H1 (cell line): ENCODE measurements around the gene PARS2. TPM values are rescaled to one million over a fixed set of nuclear protein-coding genes. Genes with fewer than 3 reads are reported as not detected.

Source experiments
- CHD1 ChIP-seq: IDR thresholded peaks from 2 replicates; pipeline ENCODE4 v1.6.1; 2012; ENCODE audit warnings: low read depth, low read length, improper control_type of control experiment
- HDAC6 ChIP-seq: IDR thresholded peaks from one replicate; pipeline ENCODE4 v1.7.1; 2012; ENCODE audit warnings: low read depth, mild to moderate bottlenecking, inconsistent platforms, low read length, moderate library complexity
- KDM1A ChIP-seq: fragments of 200-600, 300-600 bp; sonication (generic); IDR thresholded peaks from 2 replicates; pipeline ENCODE4 v1.7.1; 2016; ENCODE audit warnings: mild to moderate bottlenecking, low read length, borderline replicate concordance
- KDM4A ChIP-seq: IDR thresholded peaks from one replicate; pipeline ENCODE4 v1.7.1; 2012; ENCODE audit warnings: low read depth, mild to moderate bottlenecking, moderate library complexity, low read length, inconsistent platforms; ENCODE audit not compliant: severe bottlenecking
- KDM5A ChIP-seq: fragments of 200-600 bp; IDR thresholded peaks from 2 replicates; pipeline ENCODE4 v1.7.1; 2012; ENCODE audit warnings: mild to moderate bottlenecking, low read length, inconsistent platforms, mixed read lengths
- NANOG ChIP-seq: IDR thresholded peaks from 2 replicates; pipeline ENCODE4 v1.6.1; 2011; ENCODE audit warnings: low read length, low read depth, mild to moderate bottlenecking, inconsistent platforms; ENCODE audit not compliant: insufficient read depth, poor library complexity, severe bottlenecking
- PHF8 ChIP-seq: fragments of 200-600 bp; sonication (generic); conservative IDR thresholded peaks from 2 replicates; pipeline ENCODE4 v1.7.1; 2012; ENCODE audit warnings: low read depth, mild to moderate bottlenecking, inconsistent platforms, low read length, moderate library complexity
- POLR2AphosphoS5 ChIP-seq: IDR thresholded peaks from 2 replicates; pipeline ENCODE4 v1.6.1; 2011; ENCODE audit warnings: low read depth, low read length
- RXRA ChIP-seq: IDR thresholded peaks from 2 replicates; pipeline ENCODE4 v1.6.1; 2011; ENCODE audit warnings: low read depth, mild to moderate bottlenecking, low read length, moderate library complexity; ENCODE audit not compliant: insufficient read depth
- SP1 ChIP-seq: IDR thresholded peaks from 2 replicates; pipeline ENCODE4 v1.6.1; 2011; ENCODE audit warnings: low read depth, low read length
- polyA plus RNA-seq, 7 experiments: library from polyadenylated mRNA; depleted of rRNA in 3 of 7; stranded (reverse) in 5 of 7; unstranded in 2 of 7; fragments of >200 nt in 5 of 7; fragments of 200-250 nt in 2 of 7; gene quantifications; 1 replicate in 5 of 7; 2 replicates in 1 of 7; 4 replicates in 1 of 7; pipeline versions ENCODE4 v1.2.1 to v1.2.3, GENCODE V29; 2011 to 2013; ENCODE audit warnings: missing spikeins in 2 of 7, mixed read lengths in 2 of 7
- total RNA-seq: library from RNA; stranded (reverse); fragmentation: NEBNext Ultra II Directional; extraction: Animal tissue kit (Norgen Biotek cat#: 25700); gene quantifications from 2 replicates; pipeline ENCODE4 v1.2.1, GENCODE V29; 2021
- TF ChIP-seq, protein P1 (sequence below): IDR thresholded peaks from 2 replicates; pipeline ENCODE4 v1.6.1; 2011; ENCODE audit warnings: low read depth, mild to moderate bottlenecking, low read length; ENCODE audit not compliant: insufficient read depth

PARS2 gene
- total and polyA plus RNA-seq, 2 of the 8 experiments (the other 6 are each of a cell fraction or from before 2014, with no cell fraction given), result 8.9 to 10.0 TPM

DNA sequence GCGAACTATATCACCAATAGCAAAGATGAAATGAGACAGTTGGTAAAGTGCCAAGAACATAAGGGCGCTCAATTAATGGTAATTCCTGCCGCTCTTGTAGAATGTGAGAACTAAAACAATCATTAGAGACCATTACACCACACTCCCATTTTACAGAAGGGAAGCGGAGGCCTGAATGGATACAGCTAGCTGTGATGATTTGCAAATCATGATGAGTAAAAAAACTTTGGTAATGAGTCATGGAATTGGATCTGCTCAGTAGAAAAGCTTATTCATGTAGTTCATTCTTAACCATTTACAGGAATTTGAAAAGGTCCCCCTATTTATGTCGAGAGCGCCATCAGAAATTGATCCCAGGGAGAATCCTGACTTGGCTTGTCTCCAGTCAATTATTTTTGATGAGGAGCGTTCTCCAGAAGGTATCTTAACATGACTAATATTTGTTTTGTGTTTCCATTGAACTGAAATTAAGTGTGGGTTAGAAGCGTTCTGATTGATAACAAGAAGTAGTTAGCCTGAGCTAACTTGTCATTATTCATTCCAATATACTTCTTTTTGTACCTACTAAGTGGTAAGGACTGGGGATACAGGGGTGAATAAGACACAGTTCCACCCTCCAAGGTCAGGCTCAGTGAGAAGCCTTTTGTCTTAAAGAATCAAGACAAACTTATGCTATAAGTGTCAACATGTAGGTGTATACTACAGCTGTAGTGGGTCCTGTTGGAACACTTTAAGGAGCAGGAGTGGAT lies 47.9 kb downstream of the PARS2 start (continued):
- TF ChIP-seq, protein P1, sequence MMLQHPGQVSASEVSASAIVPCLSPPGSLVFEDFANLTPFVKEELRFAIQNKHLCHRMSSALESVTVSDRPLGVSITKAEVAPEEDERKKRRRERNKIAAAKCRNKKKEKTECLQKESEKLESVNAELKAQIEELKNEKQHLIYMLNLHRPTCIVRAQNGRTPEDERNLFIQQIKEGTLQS, result no peak
- TF ChIP-seq CHD1 (no peak), HDAC6 (no peak), RXRA (no peak), POLR2AphosphoS5 (no peak), KDM1A (no peak), KDM4A (no peak), NANOG (no peak), SP1 (no peak), PHF8 (no peak), KDM5A (no peak)
